HG02973 (cell line): ENCODE measurements around the gene BTC.
"Not testable (repeated sequence)": the region's sequence is repeated elsewhere in the genome, so short reads cannot be mapped to it uniquely, and the experiment has no call there.

Source experiments
- ATAC-seq: cut with Tn5 transposase; IDR thresholded peaks from one replicate; pipeline ENCODE4 v1.9.1; 2021; ENCODE audit warnings: moderate library complexity; ENCODE audit not compliant: unreplicated experiment

The BTC gene

GRCh38 chr4:74758551-74759145, 35.7 kb downstream of the BTC start:
- ATAC-seq = no peak

GRCh38 chr4:74757136-74757535, 37.2 kb downstream of the BTC start:
- no peak for ATAC-seq

GRCh38 chr4:74755486-74755885, 38.8 kb downstream of the BTC start:
- ATAC-seq = no peak

- no peak for ATAC-seq
Observed at GRCh38 chr4:74754218-74754617, 40.1 kb downstream of the BTC start.

- ATAC-seq = no peak
Observed at GRCh38 chr4:74752798-74753197, 41.5 kb downstream of the BTC start.

- ATAC-seq = no peak
Observed at GRCh38 chr4:74751856-74752255, 42.5 kb downstream of the BTC start.

GRCh38 chr4:74751247-74751646, 43.1 kb downstream of the BTC start:
- ATAC-seq = no peak

GRCh38 chr4:74742185-74742584, 52.1 kb downstream of the BTC start:
- no peak for ATAC-seq

GRCh38 chr4:74738464-74739143, 55.7 kb downstream of the BTC start:
- ATAC-seq = no peak

GRCh38 chr4:74734995-74735394, 59.3 kb downstream of the BTC start:
- no peak for ATAC-seq

- ATAC-seq = no peak
Observed at GRCh38 chr4:74733756-74734155, 60.6 kb downstream of the BTC start.

- no peak for ATAC-seq
Observed at GRCh38 chr4:74724979-74725378, 69.3 kb downstream of the BTC start.

- no peak for ATAC-seq
Observed at GRCh38 chr4:74716436-74716765, 77.9 kb downstream of the BTC start.

- ATAC-seq = no peak
Observed at GRCh38 chr4:74715706-74716435, 78.5 kb downstream of the BTC start.

- ATAC-seq = no peak
Observed at GRCh38 chr4:74714611-74715130, 79.7 kb downstream of the BTC start.

GRCh38 chr4:74708135-74708534, 86.2 kb downstream of the BTC start:
- not testable (repeated sequence) for ATAC-seq
